Chondrocyte (in vitro differentiated cells): ENCODE results near the gene EVA1C. TPM values are rescaled to one million over a fixed set of nuclear protein-coding genes. Genes with fewer than 3 reads are reported as not detected.

Source experiments
- DNase-seq: peaks from one replicate; pipeline ENCODE4 v3.0.0; 2021; ENCODE audit warnings: mixed read lengths, low spot score
- H3K27ac Mint-ChIP-seq: one replicate; pipeline ENCODE4 v1.8.0; 2021; ENCODE audit warnings: mild to moderate bottlenecking, moderate library complexity, mixed read lengths; ENCODE audit not compliant: unreplicated experiment
- H3K27me3 Mint-ChIP-seq: 2 replicates; pipeline ENCODE4 v1.8.0; 2021; ENCODE audit warnings: low read depth, mixed read lengths
- H3K36me3 Mint-ChIP-seq: 2 replicates; pipeline ENCODE4 v1.8.0; 2021; ENCODE audit warnings: low read depth, mixed read lengths
- H3K4me1 Mint-ChIP-seq: 2 replicates; pipeline ENCODE4 v1.8.0; 2021; ENCODE audit warnings: low read depth, mild to moderate bottlenecking, mixed read lengths
- H3K4me3 Mint-ChIP-seq: one replicate; pipeline ENCODE4 v1.8.0; 2021; ENCODE audit warnings: mild to moderate bottlenecking, moderate library complexity, mixed read lengths; ENCODE audit not compliant: unreplicated experiment
- H3K9me3 Mint-ChIP-seq: 2 replicates; pipeline ENCODE4 v1.8.0; 2021; ENCODE audit warnings: low read depth, mixed read lengths
- total RNA-seq: library from RNA; stranded (reverse); gene quantifications from 3 replicates; pipeline ENCODE4 v1.2.1, GENCODE V29; 2021
- TF ChIP-seq, protein P1 (sequence below): fragments of 200-600 bp; sonication (generic); IDR thresholded peaks from 2 replicates; pipeline ENCODE4 v1.5.0; 2021; ENCODE audit warnings: antibody characterized with exemption, mild to moderate bottlenecking, moderate library complexity

Gene EVA1C
- total RNA-seq, 1 donor from 2014 or later, result 2.0 TPM

DNA sequence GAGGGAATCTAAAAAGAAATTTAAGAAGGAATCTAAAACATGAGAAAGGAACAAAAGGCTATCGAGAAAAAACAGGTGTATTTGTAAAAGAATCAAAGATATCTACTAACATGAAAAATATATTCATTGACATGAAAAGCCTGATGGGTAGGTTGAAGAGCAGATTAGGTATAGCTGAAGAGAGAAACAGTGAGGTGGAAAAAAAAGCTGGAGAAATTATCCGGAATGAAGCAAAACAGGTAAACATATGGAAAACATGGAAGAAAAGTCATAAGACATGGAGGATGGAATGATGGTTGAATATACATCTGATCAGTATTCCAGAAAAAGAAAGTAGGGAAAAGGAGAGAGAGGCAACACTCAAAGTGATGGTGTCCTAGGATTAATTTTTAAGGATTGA, 9.6 kb downstream of the EVA1C start:
- peaks cover 5% of the 10 kb centered on the region for H3K36me3 Mint-ChIP-seq
- H3K4me3 Mint-ChIP-seq, result no peak overlapping the region
- TF ChIP-seq, protein P1, sequence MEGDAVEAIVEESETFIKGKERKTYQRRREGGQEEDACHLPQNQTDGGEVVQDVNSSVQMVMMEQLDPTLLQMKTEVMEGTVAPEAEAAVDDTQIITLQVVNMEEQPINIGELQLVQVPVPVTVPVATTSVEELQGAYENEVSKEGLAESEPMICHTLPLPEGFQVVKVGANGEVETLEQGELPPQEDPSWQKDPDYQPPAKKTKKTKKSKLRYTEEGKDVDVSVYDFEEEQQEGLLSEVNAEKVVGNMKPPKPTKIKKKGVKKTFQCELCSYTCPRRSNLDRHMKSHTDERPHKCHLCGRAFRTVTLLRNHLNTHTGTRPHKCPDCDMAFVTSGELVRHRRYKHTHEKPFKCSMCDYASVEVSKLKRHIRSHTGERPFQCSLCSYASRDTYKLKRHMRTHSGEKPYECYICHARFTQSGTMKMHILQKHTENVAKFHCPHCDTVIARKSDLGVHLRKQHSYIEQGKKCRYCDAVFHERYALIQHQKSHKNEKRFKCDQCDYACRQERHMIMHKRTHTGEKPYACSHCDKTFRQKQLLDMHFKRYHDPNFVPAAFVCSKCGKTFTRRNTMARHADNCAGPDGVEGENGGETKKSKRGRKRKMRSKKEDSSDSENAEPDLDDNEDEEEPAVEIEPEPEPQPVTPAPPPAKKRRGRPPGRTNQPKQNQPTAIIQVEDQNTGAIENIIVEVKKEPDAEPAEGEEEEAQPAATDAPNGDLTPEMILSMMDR, result no peak
- peaks cover 7% of the 10 kb centered on the region for H3K27me3 Mint-ChIP-seq
- peaks cover 7% of the 10 kb centered on the region for H3K4me1 Mint-ChIP-seq
- H3K9me3 Mint-ChIP-seq, result peaks cover 10% of the 10 kb centered on the region
- no peak overlapping the region for H3K27ac Mint-ChIP-seq
- no peak for DNase-seq

DNA sequence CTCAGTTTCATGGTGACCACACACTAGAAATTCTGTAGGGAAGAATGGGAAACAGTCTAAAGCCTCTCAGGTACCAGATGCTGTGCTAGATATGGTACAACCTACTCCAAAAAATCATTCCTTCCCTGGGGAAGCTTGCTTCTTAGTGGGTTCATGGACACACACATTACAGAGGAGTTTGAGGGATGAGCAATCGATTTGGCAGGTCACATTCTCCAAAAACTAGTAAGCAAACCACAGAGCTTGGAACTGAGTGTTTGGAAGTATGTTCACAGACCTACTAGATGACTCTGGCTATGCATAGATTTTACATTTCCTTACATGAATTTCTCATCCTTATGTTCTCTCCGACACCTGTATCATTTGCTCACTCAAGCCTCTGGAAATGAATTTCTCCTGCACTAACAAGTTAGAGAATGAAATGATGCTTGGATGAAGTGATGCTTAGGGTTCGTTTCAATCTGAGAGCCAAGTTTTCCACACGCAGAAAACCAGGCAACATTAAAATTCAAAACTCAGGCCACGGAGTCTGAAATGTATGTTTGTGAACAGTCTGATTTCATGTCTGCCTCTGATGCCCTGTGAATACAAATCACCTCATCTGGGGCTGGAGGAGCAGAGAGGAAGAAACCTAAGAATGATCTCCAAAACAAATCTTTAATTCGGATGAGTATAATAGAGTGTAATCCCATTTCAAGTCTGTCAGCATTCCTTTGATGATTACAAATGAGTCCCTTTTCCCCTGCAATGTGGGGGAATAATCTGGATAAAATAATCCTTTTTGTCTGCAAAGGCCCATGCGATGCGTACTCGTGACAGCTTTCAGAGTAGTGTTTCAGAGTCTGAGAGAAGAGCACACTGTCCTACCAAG, 11.0 kb downstream of the EVA1C start:
- DNase-seq, result no peak
- Mint-ChIP-seq H3K36me3 (peaks cover 5% of the 10 kb centered on the region), H3K27ac (no peak overlapping the region), H3K4me1 (peaks cover 7% of the 10 kb centered on the region), H3K27me3 (peaks cover 7% of the 10 kb centered on the region), H3K9me3 (peaks cover 10% of the 10 kb centered on the region), H3K4me3 (no peak overlapping the region)
- TF ChIP-seq, protein P1, result no peak

DNA sequence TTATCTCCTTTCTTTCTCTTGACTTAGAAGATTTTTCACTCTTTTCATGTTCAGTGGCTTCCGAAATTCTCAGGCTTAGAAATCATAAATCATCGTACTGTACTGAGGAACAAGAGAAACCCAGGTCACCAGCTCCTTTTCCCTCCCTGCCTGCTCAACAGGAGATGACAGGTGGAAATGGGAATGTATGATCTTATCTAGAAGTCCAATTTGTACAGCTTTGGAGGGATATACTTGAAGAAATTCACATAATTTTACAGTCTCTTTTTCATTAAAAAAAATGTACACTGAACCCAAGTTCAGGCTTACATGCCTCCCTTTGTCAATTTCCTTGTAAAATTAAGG, 11.7 kb downstream of the EVA1C start:
- H3K4me3 Mint-ChIP-seq, result no peak overlapping the region
- peaks cover 7% of the 10 kb centered on the region for H3K4me1 Mint-ChIP-seq
- H3K9me3 Mint-ChIP-seq, result peaks cover 10% of the 10 kb centered on the region
- peaks cover 5% of the 10 kb centered on the region for H3K36me3 Mint-ChIP-seq
- H3K27ac Mint-ChIP-seq, result no peak overlapping the region
- DNase-seq, result no peak
- TF ChIP-seq, protein P1, result no peak
- peaks cover 7% of the 10 kb centered on the region for H3K27me3 Mint-ChIP-seq

DNA sequence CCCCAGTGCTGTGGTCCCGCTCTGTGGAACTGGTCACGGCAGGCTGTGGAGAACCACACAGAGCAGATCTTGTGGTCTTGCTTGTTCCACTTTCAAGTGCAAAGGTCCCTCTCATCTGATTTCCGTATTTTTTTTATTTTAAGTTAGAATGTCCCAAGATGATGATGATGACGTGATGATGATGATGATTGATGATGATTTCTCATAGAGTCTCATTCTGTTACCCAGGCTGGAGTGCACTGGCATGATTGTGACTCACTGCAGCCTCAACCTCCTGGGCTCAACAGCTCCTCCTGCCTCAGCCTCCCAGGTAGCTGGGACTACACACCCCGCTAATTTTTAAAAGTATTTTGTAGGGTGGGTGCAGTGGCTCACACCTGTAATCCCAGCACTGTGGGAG, 12.2 kb downstream of the EVA1C start:
- H3K4me1 Mint-ChIP-seq, result peaks cover 7% of the 10 kb centered on the region
- TF ChIP-seq, protein P1, result no peak
- H3K27me3 Mint-ChIP-seq, result peaks cover 7% of the 10 kb centered on the region
- no peak for DNase-seq
- H3K27ac Mint-ChIP-seq, result no peak overlapping the region
- H3K36me3 Mint-ChIP-seq, result peaks cover 5% of the 10 kb centered on the region
- H3K9me3 Mint-ChIP-seq, result peaks cover 10% of the 10 kb centered on the region
- H3K4me3 Mint-ChIP-seq, result no peak overlapping the region

DNA sequence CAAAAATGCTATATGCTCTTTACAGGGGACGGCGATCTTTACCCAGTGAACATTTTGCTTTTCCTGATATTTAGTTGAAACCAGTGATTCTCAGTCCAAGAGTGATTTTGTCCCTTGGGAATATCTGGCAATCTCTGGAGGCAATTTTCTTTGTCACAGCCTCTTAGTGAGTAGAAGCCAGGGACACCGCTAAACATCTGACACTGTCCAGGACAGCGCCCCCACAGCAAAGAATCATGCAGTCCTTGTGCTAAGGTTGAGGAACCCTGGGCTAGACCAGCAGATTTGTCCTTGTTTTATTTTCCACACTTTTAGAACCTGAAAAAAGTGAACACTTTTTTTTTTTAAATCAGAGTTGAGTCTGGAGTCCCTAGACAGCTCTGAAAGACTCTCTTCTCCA, 13.1 kb downstream of the EVA1C start:
- H3K4me1 Mint-ChIP-seq, result peaks cover 7% of the 10 kb centered on the region
- no peak for DNase-seq
- peaks cover 5% of the 10 kb centered on the region for H3K36me3 Mint-ChIP-seq
- H3K27ac Mint-ChIP-seq, result no peak overlapping the region
- peaks cover 10% of the 10 kb centered on the region for H3K9me3 Mint-ChIP-seq
- no peak overlapping the region for H3K4me3 Mint-ChIP-seq
- TF ChIP-seq, protein P1, result no peak
- peaks cover 7% of the 10 kb centered on the region for H3K27me3 Mint-ChIP-seq
